Measurements from ENCODE around the gene COL3A1.

COL3A1 gene

GRCh38 chr2:188974164-188974563, at the start of gene COL3A1:
Gene COL3A1, plus strand, starts transcription at chr2:188974373. Its CDS starts 117 bp downstream, at chr2:188974490.
- in situ Hi-C loops (cut with HindIII; ENCODE audit: low sequenced_read_pairs), result no loop called here

GRCh38 chr2:188928643-188929042, 45.5 kb upstream of the COL3A1 start:
- in situ Hi-C loops (cut with HindIII; ENCODE audit: low sequenced_read_pairs), result no loop called here

GRCh38 chr2:188931361-188931760, 42.8 kb upstream of the COL3A1 start:
- in situ Hi-C loops (cut with HindIII; ENCODE audit: low sequenced_read_pairs), result no loop called here

- in situ Hi-C loops (cut with HindIII; ENCODE audit: low sequenced_read_pairs), result no loop called here
These were observed 36.6 kb upstream of the COL3A1 start for GRCh38 chr2:188937228-188938220.

GRCh38 chr2:188940171-188940570, 34.0 kb upstream of the COL3A1 start:
- in situ Hi-C loops (cut with HindIII; ENCODE audit: low sequenced_read_pairs), result no loop called here

GRCh38 chr2:188944442-188944841, 29.7 kb upstream of the COL3A1 start:
- in situ Hi-C loops (cut with HindIII; ENCODE audit: low sequenced_read_pairs), result no loop called here

GRCh38 chr2:188949046-188949818, 24.9 kb upstream of the COL3A1 start:
- in situ Hi-C loops (cut with HindIII; ENCODE audit: low sequenced_read_pairs), result no loop called here

- in situ Hi-C loops (cut with HindIII; ENCODE audit: low sequenced_read_pairs), result no loop called here
These were observed 21.3 kb upstream of the COL3A1 start for GRCh38 chr2:188952901-188953300.

- in situ Hi-C loops (cut with HindIII; ENCODE audit: low sequenced_read_pairs), result no loop called here
These were observed 17.9 kb upstream of the COL3A1 start for GRCh38 chr2:188956290-188956689.

- in situ Hi-C loops (cut with HindIII; ENCODE audit: low sequenced_read_pairs), result no loop called here
These were observed 17.2 kb upstream of the COL3A1 start for GRCh38 chr2:188956961-188957360.

GRCh38 chr2:188957646-188958045, 16.5 kb upstream of the COL3A1 start:
- in situ Hi-C loops (cut with HindIII; ENCODE audit: low sequenced_read_pairs), result no loop called here

GRCh38 chr2:188963741-188964140, 10.4 kb upstream of the COL3A1 start:
- in situ Hi-C loops (cut with HindIII; ENCODE audit: low sequenced_read_pairs), result no loop called here

GRCh38 chr2:188964976-188965546, 9.1 kb upstream of the COL3A1 start:
- in situ Hi-C loops (cut with HindIII; ENCODE audit: low sequenced_read_pairs), result no loop called here

- in situ Hi-C loops (cut with HindIII; ENCODE audit: low sequenced_read_pairs), result no loop called here
These were observed 8.6 kb upstream of the COL3A1 start for GRCh38 chr2:188965563-188965962.

- in situ Hi-C loops (cut with HindIII; ENCODE audit: low sequenced_read_pairs), result no loop called here
These were observed 8.0 kb upstream of the COL3A1 start for GRCh38 chr2:188966079-188966571.

GRCh38 chr2:188966728-188967440, 7.3 kb upstream of the COL3A1 start:
- in situ Hi-C loops (cut with HindIII; ENCODE audit: low sequenced_read_pairs), result no loop called here

GRCh38 chr2:188969236-188969635, 4.9 kb upstream of the COL3A1 start:
- in situ Hi-C loops (cut with HindIII; ENCODE audit: low sequenced_read_pairs), result no loop called here

GRCh38 chr2:188969651-188970050, 4.5 kb upstream of the COL3A1 start:
- in situ Hi-C loops (cut with HindIII; ENCODE audit: low sequenced_read_pairs), result no loop called here

- in situ Hi-C loops (cut with HindIII; ENCODE audit: low sequenced_read_pairs), result no loop called here
These were observed 4.0 kb upstream of the COL3A1 start for GRCh38 chr2:188970211-188970610.

GRCh38 chr2:188971432-188971861, 2.7 kb upstream of the COL3A1 start:
- in situ Hi-C loops (cut with HindIII; ENCODE audit: low sequenced_read_pairs), result no loop called here
